OCI-LY1 (cell line): ENCODE data around the gene RELB.

ENCODE experiments used
- EZH2 ChIP-seq: fragments of 200-600 bp; sonication (generic), shearing (Covaris generic); IDR thresholded peaks from 2 replicates; pipeline ENCODE4 v1.8.0; 2017; ENCODE audit warnings: borderline replicate concordance, mixed run types, mild to moderate bottlenecking, antibody characterized with exemption, low read length, moderate library complexity, mixed read lengths
- TF ChIP-seq, protein P1 (sequence below): fragments of 200-600 bp; sonication (generic), shearing (Covaris generic); IDR thresholded peaks from 2 replicates; pipeline ENCODE4 v1.5.1; 2017; ENCODE audit warnings: mild to moderate bottlenecking, antibody characterized with exemption, low read length, moderate library complexity, mixed read lengths

- TF ChIP-seq, protein P1, sequence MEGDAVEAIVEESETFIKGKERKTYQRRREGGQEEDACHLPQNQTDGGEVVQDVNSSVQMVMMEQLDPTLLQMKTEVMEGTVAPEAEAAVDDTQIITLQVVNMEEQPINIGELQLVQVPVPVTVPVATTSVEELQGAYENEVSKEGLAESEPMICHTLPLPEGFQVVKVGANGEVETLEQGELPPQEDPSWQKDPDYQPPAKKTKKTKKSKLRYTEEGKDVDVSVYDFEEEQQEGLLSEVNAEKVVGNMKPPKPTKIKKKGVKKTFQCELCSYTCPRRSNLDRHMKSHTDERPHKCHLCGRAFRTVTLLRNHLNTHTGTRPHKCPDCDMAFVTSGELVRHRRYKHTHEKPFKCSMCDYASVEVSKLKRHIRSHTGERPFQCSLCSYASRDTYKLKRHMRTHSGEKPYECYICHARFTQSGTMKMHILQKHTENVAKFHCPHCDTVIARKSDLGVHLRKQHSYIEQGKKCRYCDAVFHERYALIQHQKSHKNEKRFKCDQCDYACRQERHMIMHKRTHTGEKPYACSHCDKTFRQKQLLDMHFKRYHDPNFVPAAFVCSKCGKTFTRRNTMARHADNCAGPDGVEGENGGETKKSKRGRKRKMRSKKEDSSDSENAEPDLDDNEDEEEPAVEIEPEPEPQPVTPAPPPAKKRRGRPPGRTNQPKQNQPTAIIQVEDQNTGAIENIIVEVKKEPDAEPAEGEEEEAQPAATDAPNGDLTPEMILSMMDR, result no peak
- TF ChIP-seq EZH2, result no peak
Observed at GRCh38 chr19:45030825-45031224, 29.6 kb downstream of the RELB start.
